Inflammatory macrophage (primary cell): Measurements from ENCODE around the gene COX14.
"Not testable (repeated sequence)": the region's sequence is repeated elsewhere in the genome, so short reads cannot be mapped to it uniquely, and the experiment has no call there.

Experiments
- DNase-seq, 2 donors: peaks; one replicate each; pipeline ENCODE4 v3.0.0-alpha.2; 2020 to 2022
- total RNA-seq, 18 experiments: gene quantifications; one replicate each; lab custom pipeline; 2026; ENCODE audit warnings: mixed read lengths in 6 of 18, inconsistent platforms in 2 of 18; lab: John Stamatoyannopoulos, UW

COX14 gene
- total RNA-seq, result 8.3 to 32.4 (median 20.7) reads per million in 18 experiments

DNA sequence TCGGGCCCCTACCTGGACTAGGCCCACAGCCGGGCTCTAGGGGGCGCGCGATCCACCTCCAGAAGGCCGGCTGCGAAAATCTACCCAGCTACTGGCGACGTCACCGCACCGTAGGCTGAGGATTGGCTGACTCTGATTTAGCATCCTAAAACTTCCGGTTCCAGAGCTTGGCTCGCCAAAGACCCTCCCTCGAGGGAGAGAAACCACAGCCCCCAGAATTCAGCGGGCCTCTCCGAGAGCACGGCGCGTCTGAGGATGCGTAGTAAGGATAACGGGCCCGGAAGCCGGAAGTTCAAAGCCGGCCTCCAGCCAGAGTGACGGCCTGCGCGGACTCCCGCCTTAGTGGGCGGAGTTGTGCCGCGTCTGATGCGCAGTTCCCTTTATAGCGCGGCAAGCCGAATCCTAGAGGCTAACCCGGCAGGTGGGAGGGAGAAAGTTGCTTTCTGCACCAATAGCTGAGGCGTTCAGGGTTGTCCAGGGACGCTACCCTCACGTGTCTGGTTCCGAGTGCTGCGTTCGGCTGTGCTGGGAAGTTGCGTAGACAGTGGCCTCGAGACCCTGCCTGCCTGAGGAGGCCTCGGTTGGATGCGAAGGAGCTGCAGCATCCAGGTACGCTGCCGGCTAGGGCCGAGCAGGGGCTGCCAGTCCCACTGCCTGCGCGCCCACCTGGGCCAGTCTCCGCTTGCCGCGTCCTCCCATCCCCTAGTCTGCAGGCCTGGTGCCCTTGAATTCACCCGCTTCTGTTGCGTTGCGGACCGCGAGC is at the start of gene COX14:
TSS of gene COX14 (plus strand) at position 544 of the 763 bp plus-strand sequence. CDS start 7,808 bp downstream, outside the sequence.
- DNase-seq, result peak; percentile 100

DNA sequence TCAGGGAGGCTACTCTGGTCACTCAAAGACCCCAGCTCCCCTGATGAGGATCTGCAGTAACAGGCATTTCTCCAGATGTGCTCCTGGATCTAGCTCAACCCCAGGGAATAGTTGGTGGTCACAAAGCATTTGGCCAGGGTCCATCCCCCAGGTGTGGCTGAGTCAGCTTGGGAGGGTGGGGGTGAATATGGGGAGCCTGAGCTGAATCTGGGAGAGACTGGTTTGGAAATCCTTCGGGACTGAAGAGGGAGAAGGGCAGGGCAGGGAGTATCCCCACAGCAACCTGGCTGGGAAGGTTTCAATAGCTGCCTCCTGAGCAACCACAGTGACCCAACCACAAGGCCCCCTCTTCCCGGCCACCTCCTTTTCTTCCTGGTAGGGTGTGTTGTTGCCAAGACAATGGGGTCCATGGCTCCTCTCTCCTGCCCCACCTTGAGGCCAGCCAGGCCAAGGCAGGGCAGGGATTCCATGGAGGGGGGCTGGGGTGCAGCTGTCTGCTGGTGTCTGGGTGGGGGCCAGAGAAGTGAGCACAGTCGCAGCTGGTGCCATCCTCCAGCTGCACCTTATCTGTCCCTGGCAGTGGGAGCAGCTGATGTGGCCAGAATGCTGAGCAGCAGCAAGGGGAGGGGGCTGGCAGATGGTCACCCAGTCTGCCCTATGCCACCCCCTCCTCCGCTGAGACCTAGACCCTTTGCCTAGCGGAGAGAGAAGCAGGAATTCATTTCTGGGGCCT is 49.1 kb upstream of the COX14 start:
- no peak for DNase-seq

DNA sequence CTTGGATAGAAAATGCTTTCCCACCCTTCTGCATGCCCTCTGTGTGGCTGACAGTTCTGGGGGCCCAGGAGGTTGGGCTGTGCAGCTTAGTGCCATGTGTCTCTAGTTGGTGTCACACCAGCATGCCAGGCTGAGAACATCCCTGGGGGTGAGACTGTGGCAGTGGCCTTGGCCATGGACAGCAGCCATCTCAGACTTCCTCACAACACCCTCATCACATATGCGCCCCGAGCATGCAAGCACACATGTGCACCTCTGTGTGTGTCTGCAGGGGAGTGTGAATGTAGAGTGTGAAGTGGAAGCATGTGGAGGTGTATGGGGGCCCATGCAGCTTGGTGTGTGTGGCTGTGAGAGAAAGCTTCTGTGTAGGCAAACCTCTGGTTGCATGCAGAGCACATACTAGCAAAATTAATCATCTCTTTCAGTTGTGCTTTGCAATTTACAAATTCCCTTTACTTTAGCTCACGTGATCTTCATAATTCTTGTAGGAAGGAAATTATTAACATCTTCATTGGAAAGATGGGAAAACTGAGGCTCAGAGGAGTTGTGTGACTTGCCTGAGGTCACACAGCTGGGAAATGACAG is 46.2 kb upstream of the COX14 start:
- no peak for DNase-seq

DNA sequence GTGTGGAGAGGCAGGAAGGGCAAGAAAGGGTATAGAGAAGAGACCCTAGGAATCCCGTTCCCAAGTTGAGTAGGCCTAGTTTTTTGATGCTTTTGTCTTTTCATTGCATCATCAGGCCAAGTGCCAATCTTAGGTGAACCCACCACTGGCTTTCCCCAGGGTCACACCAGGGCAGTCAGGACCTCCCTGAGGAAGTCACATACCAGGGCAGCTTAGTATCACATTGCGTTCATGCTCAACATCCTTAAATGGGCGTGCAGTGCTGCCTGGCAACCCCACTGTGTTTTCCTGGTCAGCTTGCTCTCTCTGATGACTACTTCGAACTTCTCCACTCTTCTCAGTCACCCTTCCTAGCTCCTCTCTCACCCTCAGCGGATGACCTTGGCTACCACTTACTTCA is 45.6 kb upstream of the COX14 start:
- peak; percentile 77 to 83 for DNase-seq

DNA sequence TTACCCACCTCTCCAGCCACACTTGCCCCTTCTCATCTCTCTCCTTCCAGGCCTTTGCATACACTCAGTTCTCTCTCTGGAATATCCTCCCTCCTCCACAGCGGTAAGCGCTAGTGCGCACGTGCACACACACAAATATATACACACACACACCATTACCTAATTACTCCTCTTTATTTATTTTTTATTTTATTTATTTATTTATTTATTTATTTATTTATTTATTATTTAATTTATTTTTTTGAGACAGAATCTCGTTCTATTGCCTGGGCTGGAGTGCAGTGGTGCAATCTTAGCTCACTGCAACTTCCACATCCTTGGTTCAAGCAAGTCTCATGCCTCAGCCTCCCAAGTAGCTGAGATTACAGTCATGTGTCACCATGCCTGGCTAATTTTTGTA is 43.0 kb upstream of the COX14 start:
- no peak for DNase-seq

DNA sequence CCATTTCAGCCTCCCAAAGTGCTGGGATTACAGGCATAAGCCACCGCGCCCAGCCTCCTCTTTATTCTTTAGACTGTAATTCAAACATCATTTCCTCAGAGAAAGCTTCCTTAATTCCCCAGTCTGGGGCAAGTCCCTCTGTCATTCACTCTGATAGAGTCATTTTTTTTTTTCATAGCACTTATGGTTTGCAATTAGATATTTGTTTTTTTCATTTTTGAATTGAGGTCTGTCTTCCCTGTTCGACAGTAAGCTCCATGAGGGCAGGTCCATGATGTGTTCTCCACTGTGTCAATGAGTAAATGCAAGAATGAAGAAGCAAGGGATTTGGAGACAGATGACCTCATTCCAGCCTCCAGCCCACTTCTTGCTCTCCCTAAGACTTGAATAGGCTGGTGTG is 42.5 kb upstream of the COX14 start:
- DNase-seq, result peak; percentile 21 to 32

DNA sequence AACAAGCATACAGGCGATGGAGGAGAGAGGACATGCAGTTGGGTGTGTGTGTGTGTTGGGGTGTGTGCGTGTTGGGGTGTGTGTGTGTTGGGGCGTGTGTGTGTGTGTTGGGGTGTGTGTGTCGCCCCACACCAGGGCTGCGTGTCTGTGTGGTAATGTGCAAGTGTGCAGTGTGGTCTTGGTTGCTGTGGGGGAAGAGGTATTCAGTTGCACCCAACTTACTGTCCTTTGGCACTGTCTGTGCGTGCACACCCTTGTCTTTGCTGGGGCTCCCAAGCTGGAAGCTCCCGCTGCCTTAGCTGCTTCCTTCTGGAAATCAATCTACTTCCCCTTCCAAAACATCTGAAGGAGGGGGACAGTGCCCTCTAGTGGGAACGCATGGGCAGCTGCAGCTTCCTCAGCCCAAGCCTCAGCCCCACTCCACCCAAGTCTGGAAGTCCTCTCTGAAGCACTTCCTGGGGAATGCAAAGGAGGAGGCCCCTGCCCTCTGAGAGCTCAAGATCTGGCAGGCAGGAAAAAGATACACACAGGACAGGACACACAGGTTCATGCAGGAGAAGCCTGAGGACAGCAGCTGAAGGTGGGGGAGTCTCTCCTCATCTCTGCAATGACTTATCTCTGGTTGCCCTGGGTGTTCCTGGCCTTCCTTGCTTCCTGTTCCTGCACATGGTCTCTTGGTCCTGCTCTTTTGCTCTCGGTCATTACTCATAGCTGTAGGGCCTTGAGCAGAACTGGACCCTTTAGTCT is 41.5 kb upstream of the COX14 start:
- DNase-seq, result peak; percentile 89

DNA sequence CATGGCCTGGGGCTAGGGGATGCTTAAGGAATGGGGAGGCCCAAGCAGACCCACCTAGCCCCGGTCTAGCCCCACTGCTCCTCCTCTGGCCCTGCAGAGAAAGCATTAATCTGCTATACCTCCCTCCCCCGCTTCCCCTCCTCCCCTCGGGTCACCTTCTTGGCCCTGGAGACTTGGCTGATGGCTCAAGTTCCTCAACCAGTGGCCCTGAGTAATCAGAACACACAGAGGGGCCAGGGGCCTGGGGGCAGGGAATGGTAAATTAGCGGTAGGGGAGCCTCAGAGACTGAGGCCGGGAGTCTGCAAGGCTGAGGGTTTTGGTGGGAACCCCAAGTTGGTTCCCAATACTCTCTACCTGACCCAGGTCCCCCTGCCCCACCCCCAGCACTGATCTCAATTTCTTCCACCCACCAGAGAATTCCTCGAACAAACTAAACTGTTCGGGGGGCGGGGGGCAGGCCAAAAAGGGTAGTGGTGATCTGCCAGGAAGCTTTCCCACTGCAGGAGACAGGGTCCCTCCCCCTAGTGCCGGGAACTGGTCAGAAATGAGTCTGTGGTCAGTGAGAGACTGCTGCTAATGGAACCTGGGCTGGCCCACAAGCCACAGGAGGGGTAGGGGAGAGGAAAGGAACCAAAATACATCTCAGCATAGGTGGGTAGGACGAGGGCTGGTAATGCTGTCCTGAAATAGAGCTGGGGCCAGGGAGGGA is 39.7 kb upstream of the COX14 start:
- no peak for DNase-seq

DNA sequence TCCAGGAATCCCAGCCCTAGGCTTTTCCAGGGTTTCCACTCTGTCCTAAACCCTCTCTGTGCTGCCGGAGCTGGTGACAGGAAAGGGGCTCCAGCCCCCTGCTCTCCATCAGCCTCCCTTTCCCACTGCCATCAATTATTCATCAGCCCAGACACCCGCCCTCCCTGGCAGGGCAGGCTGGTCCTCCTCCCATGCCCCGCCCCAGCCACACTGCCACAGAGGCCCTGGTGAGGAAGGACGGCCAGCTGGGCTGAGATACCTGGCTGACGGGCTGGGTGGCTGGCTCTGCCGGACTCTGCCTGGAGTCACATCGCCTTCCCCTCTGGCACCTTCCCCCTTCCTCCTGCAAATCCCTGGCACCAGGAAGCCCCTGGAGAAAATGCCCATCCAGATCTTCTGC is 38.8 kb upstream of the COX14 start:
- DNase-seq, result no peak

DNA sequence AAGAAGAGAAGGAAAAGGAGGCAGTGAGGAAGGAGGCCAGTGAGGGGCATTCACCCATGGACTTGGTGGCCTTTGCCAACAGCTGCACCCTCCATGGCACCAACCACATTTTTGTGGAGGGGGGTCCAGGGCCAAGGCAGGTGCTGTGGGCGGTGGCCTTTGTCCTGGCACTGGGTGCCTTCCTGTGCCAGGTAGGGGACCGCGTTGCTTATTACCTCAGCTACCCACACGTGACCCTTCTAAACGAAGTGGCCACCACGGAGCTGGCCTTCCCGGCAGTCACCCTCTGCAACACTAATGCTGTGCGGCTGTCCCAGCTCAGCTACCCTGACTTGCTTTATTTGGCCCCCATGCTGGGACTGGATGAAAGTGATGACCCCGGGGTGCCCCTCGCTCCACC is 38.3 kb upstream of the COX14 start:
- no peak for DNase-seq

DNA sequence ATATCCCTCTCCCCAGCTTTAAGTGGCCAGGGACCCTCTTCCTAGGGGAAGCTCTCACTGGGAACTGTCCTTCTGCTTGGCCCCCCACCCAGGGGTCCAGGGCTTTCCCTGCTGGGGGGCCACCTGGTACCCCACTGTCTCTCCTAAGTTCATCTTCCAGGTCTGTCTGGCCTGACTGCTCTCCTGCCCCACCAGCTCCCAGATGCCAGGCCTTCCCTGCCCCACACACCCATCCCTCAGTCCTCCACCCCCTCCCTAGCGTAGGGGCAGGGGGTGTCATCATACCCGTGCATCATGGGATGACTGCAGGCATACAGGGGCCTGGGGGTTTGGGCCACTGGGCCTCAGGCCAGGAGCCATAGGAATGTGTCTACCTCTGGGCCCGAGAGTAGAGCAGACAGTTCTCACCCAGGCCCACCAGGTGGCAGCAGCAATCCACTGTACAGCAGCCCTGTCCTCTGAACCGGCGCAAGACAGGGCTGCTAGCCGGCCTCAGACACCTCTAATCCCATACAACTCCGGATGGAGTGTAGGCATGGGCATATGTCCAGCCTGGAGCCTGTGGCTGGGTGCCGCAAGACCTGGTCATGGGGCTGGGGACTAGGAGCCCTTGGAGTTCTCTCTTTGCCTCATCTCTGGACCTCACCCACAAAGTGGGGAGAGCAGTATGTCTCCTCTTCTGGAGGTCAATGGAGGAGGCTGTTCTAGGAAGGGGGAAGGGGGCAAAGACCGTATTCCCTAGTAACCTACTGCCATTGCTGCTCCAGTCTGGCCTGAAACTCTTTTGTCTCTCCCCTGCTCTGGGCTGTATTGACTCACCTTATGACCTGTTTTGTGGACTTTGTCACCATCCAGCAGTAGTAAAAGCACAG is 36.9 kb upstream of the COX14 start:
- peak; percentile 80 to 84 for DNase-seq

DNA sequence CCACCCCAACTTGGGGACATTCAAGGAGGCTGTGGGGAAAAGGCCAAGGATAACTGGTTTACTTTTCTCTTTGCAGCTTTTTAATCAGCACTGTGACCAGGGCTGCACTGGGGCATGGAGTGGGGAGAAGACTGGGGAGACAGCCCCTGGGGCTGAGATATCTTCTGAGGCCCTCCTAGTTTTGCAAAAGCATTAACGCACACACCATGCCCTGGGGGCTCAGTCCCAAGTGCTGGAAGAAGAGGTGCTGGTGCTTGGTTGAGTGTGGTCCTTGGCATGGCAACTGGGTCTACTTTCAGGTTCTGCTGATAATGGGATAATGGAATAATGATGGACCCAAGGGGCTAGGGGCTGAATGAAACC is 36.2 kb upstream of the COX14 start:
- DNase-seq, result no peak

DNA sequence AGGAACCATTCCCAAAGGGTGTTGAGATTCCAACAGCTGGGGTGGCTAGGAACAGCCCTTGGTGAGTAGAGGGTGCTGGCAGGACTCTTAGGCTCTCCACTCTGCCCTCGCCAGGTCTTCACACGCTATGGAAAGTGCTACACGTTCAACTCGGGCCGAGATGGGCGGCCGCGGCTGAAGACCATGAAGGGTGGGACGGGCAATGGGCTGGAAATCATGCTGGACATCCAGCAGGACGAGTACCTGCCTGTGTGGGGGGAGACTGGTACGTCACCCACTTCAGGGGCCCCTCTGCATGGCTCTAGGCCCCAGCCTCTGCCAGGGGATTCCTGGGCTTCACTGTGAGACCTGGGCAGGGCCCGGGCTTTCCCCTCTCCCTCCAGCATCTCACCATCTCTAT is 34.9 kb upstream of the COX14 start:
- DNase-seq, result no peak

DNA sequence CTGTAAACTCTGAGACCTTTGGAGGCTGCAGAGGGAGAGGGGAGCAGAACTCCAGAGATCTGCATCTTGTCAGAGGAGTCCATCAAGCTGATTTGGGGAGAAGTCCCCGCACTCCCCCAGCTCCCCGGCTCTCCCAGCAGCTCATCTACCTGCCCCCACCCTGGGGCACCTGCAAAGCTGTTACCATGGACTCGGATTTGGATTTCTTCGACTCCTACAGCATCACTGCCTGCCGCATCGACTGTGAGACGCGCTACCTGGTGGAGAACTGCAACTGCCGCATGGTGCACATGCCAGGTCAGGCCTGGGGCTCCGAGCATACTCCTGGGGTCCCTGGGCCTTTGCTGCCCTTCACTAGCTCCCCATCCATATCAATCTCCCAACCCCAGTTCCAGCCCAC is 33.8 kb upstream of the COX14 start:
- no peak for DNase-seq

DNA sequence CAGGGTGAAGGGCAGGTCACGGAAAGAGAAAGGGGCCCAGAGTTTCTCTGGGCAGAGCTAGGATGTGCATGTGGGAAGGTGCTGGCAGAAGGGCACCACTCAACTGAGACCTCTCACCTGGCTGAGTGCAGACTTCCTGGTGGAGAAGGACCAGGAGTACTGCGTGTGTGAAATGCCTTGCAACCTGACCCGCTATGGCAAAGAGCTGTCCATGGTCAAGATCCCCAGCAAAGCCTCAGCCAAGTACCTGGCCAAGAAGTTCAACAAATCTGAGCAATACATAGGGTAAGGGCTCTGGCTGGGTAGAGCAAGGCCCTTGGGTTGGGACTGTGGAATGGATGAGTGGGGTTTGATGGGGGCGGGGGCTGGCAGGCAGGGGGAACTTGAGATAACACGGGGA is 32.3 kb upstream of the COX14 start:
- no peak for DNase-seq

DNA sequence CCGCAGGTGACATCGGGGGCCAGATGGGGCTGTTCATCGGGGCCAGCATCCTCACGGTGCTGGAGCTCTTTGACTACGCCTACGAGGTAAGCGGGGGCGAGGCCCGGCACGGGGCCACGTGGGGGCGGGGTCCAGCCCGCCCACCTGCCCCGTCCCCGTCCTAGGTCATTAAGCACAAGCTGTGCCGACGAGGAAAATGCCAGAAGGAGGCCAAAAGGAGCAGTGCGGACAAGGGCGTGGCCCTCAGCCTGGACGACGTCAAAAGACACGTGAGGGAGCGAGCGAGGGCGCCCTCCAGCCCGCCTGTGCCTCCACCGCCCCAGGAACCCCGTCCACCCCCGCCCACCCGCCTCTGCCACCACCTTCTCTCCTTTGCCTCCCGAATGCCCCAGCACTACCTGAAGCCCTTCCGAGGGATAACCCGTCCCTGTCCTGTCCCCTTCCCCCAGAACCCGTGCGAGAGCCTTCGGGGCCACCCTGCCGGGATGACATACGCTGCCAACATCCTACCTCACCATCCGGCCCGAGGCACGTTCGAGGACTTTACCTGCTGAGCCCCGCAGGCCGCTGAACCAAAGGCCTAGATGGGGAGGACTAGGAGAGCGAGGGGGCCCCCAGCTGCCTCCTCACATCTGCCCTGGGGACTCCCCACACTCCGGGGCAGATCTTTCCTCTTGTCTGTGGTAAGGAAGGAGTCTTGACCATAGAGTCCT is 30.8 kb upstream of the COX14 start:
- DNase-seq, result no peak

DNA sequence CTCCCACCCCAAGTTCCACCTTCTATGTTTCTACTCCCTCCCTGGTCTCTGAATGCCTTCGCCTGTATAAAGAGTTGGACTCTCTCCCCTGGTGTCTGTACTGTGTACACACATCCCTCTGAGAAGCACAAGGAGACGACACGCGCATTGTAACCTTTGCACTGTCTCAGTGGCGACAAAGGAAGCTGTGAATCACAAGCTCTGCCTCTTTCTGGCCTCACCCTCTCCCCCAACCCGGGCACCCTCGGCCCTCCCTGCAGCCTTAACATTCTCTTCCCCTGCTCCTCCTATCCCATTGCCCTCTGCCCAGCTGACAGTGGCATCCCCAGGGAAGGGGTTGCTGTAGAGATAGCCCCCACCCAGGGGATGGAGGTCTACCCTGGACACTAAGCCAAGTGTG is 29.4 kb upstream of the COX14 start:
- DNase-seq, result no peak

DNA sequence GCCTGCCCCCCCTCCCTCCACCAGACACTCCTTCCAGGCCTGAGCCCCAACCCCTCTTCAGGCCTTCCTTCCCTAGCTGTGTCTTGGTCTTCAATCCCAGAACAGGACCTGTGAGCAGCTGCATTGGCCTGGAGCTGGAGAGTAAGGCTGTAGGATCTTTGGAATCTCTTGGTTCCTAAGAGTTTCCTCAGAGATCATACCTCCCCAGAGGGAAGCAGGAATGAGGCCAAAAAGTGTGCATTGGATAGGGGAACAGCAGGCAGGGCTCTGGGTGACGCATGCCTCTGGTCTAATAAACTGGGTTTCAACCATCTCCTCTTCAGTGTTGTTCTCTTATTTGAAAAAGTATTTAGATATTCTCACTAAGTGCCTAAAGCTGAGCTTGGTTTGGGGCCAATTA is 28.7 kb upstream of the COX14 start:
- no peak for DNase-seq

DNA sequence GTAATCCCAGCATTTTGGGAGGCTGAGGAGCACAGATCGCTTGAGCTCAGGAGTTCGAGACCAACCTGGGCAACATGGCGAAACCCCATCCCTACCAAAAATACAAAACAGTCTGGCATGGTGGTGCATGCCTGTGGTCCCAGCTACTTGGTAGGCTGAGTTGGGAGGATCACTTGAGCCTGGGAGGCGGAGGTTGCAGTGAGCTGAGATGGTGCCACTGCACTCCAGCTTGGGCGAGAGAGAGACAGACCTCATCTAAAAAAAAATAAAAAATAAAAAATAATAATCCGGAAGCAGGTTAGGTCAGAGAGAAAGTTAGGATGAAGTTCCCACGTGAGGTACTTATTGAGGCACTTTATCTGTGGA is 27.6 kb upstream of the COX14 start:
- not testable (repeated sequence) for DNase-seq

DNA sequence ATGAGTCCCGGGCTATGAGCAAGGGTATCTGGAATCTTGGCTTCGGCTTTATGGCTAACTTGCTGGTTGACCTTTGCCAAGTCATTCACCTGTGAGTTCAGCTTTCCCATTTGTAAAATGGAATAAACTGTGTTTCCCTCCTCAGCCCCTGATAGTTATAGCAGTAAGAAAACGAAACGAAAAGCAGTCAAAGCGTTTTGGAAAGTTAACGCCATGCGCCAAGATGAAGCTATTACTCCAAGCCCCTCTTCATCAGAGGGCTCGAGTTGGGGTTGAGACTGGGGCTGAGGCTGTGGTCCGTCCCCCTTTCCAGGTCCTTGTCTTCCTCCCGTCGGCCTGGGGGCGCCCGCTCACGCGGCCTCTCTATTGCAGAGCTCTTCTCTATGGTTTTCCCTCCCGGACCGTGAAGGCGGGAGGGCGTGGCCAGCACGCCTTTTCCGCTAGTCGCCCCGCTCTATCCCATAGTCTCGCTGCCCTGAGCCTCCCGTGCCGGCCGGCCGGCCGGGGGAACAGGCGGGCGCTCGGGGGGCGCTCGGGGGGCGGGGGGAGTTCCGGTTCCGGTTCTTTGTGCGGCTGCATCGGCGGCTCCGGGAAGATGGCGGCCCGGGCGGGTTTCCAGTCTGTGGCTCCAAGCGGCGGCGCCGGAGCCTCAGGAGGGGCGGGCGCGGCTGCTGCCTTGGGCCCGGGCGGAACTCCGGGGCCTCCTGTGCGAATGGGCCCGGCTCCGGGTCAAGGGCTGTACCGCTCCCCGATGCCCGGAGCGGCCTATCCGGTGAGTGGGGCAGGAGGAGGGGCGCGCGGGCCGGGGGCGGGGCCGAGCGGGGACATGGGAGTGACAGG is 27.0 kb upstream of the COX14 start, which contains the start of gene SMARCD1:
TSS of gene SMARCD1 (plus strand) at position 568 of the 840 bp plus-strand sequence. CDS start at position 596, 28 bp downstream.
- peak; percentile 84 to 92 for DNase-seq
